GM12874 (cell line): ENCODE results near the gene BLOC1S4.

Experiments
- TF ChIP-seq, protein P1 (sequence below): IDR thresholded peaks from 2 replicates; pipeline ENCODE4 v1.5.1; 2011; ENCODE audit warnings: low read depth, mild to moderate bottlenecking, control low read depth, low read length, moderate library complexity; ENCODE audit not compliant: insufficient read depth

Gene BLOC1S4

DNA sequence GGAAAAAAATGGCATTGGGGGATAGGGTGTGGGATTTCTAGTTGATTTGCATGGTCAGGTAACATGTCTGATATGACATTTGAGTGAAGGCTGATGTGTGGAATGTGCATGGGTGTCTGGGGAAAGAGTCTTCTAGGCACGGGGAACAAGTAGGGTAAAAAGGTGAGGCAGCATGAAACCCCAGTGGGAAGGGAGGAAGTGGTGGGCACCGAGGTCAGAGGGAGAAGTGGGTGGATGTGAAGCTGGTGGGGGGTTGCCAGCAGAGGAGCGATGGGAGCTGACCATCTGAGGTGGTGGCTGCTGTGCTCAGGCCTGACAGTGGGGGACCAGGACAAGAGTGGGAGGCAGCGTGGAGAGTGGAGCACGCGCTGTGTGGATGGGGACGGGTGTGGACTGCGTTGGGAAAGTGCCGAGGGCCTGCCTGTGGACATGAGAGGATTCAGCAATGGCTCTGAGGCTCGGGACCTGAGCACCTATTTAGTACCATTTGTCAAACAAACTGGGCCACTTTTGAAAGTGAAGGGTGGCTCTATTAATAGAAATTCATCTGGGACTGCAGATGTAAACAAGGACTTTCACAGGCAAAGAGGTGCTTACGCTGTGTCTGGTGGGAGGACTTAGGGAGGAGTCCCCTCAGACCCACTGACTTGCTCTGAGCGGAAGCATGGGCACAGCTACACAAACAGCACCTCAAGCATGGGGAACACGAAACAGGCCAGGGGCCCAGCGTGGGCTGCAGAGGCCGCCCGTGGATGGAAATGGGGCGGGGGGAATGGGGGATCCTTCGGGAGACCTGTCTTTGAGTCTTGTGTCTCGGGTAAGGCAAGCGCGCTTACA, 39.0 kb upstream of the BLOC1S4 start:
- TF ChIP-seq, protein P1, sequence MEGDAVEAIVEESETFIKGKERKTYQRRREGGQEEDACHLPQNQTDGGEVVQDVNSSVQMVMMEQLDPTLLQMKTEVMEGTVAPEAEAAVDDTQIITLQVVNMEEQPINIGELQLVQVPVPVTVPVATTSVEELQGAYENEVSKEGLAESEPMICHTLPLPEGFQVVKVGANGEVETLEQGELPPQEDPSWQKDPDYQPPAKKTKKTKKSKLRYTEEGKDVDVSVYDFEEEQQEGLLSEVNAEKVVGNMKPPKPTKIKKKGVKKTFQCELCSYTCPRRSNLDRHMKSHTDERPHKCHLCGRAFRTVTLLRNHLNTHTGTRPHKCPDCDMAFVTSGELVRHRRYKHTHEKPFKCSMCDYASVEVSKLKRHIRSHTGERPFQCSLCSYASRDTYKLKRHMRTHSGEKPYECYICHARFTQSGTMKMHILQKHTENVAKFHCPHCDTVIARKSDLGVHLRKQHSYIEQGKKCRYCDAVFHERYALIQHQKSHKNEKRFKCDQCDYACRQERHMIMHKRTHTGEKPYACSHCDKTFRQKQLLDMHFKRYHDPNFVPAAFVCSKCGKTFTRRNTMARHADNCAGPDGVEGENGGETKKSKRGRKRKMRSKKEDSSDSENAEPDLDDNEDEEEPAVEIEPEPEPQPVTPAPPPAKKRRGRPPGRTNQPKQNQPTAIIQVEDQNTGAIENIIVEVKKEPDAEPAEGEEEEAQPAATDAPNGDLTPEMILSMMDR: no peak

DNA sequence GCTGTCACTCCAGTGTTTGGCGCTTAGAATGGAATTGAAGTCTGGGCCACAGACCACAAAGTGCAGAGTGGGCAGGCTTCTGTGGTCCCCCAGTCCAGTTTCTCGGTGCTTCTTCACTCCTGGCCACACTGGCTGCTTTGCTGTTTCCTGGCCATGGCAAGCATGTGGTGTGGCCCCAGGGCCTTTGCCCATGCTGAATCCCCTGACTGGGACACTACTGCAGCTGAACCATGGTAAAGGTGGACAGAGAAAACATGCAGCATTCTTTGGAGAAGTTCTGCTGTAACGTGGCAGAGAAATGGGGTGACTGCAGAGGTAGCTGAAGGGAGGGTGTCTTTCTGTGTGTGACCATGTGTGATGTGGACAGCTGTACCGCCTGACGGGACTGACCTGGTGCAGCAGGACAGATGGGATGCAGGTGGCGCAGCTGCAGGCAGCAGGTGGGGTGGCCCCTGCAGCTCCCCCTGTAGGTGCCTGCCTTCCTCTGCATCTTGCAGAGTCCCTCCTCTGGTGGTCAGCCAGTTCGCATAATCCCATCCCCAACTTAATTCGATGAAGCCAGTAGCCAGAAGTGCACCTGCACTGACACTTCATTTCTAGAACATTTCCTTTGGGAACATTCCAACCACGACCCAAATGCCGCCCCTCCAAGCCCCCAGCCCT, 35.5 kb upstream of the BLOC1S4 start:
- TF ChIP-seq, protein P1: peak; percentile 47

GRCh38 chr4:6681191-6681590, 34.8 kb upstream of the BLOC1S4 start:
- TF ChIP-seq, protein P1: no peak

DNA sequence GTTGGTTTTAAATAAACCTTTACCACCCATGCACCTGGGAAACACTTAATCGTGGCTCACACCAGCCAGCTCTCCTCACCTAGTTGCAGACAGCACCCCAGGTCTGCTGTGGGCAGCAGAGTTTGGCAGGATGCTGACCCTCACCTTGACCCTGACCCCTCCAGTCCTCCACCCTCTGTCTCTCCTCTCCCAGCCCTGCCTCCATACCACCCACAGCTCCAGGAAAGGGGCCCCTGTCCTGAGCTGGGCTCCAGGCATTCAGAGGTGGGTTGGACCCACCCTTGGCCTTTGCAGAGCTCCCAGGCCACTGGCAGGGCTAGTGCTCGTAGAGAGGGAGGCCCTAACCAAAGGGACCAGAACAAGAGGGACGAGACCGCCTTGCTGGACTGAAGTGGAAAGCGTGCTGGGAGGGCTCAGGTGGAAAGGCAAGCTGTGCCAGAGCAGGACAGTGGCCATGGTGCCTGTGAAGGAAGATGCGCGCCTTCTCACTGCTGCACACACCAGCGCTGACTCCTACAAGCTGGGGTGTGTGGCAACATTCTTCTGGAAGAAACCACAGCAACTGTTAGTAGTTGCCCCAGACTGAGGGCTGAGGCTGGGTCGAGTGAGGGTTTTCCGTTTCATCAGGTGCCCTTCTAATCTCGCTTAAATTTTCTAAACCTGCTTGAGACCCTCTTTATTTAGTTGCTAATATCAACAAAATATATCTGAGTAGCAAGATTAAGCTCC, 32.9 kb upstream of the BLOC1S4 start:
- TF ChIP-seq, protein P1: no peak

DNA sequence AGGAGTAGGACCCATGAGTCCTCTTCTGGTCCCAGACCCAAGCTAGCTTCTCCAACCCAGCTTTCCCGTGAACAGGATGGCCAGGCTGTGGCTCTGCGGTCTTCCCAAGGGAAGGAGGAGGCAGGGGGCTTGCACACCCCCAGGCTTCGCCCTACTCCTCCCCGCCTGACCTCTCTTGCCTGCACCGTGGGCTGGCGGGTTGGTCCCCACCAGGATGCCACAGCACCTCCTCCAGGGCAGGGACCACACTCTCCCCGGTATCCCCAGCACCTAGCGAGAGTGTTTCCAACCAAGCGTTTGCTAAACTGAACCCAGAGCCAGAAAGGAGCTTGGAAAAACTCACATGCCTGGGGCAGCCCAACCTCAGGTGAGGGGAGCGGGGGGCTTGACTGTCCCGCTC, 31.3 kb upstream of the BLOC1S4 start:
- TF ChIP-seq, protein P1: no peak

GRCh38 chr4:6686104-6686787, 29.7 kb upstream of the BLOC1S4 start:
- TF ChIP-seq, protein P1: no peak
